Eye (tissue), 1 donor: ENCODE results near the gene GALNT14.
"Not testable (repeated sequence)": the region's sequence is repeated elsewhere in the genome, so short reads cannot be mapped to it uniquely, and the experiment has no call there.

Experiments used
- DNase-seq: peaks from one replicate; pipeline ENCODE4 v3.0.0-alpha.2; 2015

The GALNT14 gene

GRCh38 chr2:30934066-30934465 is 204.2 kb downstream of the GALNT14 start:
- DNase-seq, result no peak

- DNase-seq, result no peak
Measured at GRCh38 chr2:30933496-30933895, 204.7 kb downstream of the GALNT14 start.

GRCh38 chr2:30932870-30933269 is 205.4 kb downstream of the GALNT14 start:
- DNase-seq, result no peak

- DNase-seq, result no peak
Measured at GRCh38 chr2:30931841-30932407, 206.3 kb downstream of the GALNT14 start.

- no peak for DNase-seq
Measured at GRCh38 chr2:30930716-30931115, 207.5 kb downstream of the GALNT14 start.

GRCh38 chr2:30927465-30928075 is 210.7 kb downstream of the GALNT14 start:
- DNase-seq, result no peak

- DNase-seq, result no peak
Measured at GRCh38 chr2:30926606-30927005, 211.6 kb downstream of the GALNT14 start.

- DNase-seq, result no peak
Measured at GRCh38 chr2:30923623-30924022, 214.6 kb downstream of the GALNT14 start.

GRCh38 chr2:30920511-30920910 is 217.7 kb downstream of the GALNT14 start:
- no peak for DNase-seq

- peak; percentile 42 for DNase-seq
Measured at GRCh38 chr2:30915486-30915885, 222.8 kb downstream of the GALNT14 start.

- DNase-seq, result no peak
Measured at GRCh38 chr2:30914456-30914855, 223.8 kb downstream of the GALNT14 start.

- no peak for DNase-seq
Measured at GRCh38 chr2:30912056-30912455, 226.2 kb downstream of the GALNT14 start.

- no peak for DNase-seq
Measured at GRCh38 chr2:30911327-30911726, 226.9 kb downstream of the GALNT14 start.

GRCh38 chr2:30910686-30911085 is 227.6 kb downstream of the GALNT14 start:
- no peak for DNase-seq

- not testable (repeated sequence) for DNase-seq
Measured at GRCh38 chr2:30904437-30904836, 233.8 kb downstream of the GALNT14 start.

- no peak for DNase-seq
Measured at GRCh38 chr2:30903326-30903725, 234.9 kb downstream of the GALNT14 start.

GRCh38 chr2:30900381-30900780 is 237.9 kb downstream of the GALNT14 start:
- DNase-seq, result no peak

GRCh38 chr2:30899516-30900054 is 238.7 kb downstream of the GALNT14 start:
- DNase-seq, result peak; percentile 2

- no peak for DNase-seq
Measured at GRCh38 chr2:30897539-30897938, 240.7 kb downstream of the GALNT14 start.

- DNase-seq, result no peak
Measured at GRCh38 chr2:30894498-30895119, 243.6 kb downstream of the GALNT14 start.

GRCh38 chr2:30888852-30889409 is 249.3 kb downstream of the GALNT14 start:
- DNase-seq, result no peak

- DNase-seq, result no peak
Measured at GRCh38 chr2:30886080-30886479, 252.2 kb downstream of the GALNT14 start.

GRCh38 chr2:30883822-30884221 is 254.4 kb downstream of the GALNT14 start:
- no peak for DNase-seq

- DNase-seq, result no peak
Measured at GRCh38 chr2:30883184-30883583, 255.1 kb downstream of the GALNT14 start.
